ENCODE measurements around the gene DUSP19. TPM values are rescaled to one million over a fixed set of nuclear protein-coding genes. Genes with fewer than 3 reads are reported as not detected.

The DUSP19 gene
- total and polyA plus RNA-seq, 2 of the 8 experiments (the other 6 are each of a cell fraction or from before 2014, with no cell fraction given) = 0.73 to 2.3 TPM

GRCh38 chr2:183070942-183071844 is 7.4 kb upstream of the DUSP19 start:
- no peaks in the 10 kb centered on the region; the same call in 1 of the 2 replicates for H3K79me1 ChIP-seq (ENCODE audit: low read depth, low read length)
- peak overlapping the region in 1 of 2 experiments; percentile 6; a peak in 1 of 4 replicates for H3K4me2 ChIP-seq (ENCODE audit: insufficient read depth in 1 of 2, low read depth in 2 of 2, low read length in 2 of 2)
- H3K23me2 ChIP-seq (ENCODE audit: low read depth, low read length) = no peaks in the 10 kb centered on the region
- no peaks in the 10 kb centered on the region for H3K36me3 ChIP-seq (ENCODE audit: control insufficient read depth in 2 of 4, insufficient read depth in 4 of 4, low read length in 3 of 4)
- FAIRE-seq (no peak), DNase-seq (ENCODE audit: low read depth in 1 of 2, low spot score in 2 of 2) (peak; percentile 51 to 89)
- peaks cover 0 to 1% (median 0%) of the 10 kb centered on the region in 4 experiments; a peak in 2 of 7 replicates for H3K4me1 ChIP-seq (replicated peaks in 1 of 4; ENCODE audit: control insufficient read depth in 3 of 4, insufficient read depth in 4 of 4, low read length in 3 of 4)
- H3K23ac ChIP-seq (ENCODE audit: insufficient read length) = no peak overlapping the region
- no peak overlapping the region for H3K14ac ChIP-seq (ENCODE audit: insufficient read length)
- 68% methylated on average over 34 of the region's 34 CpGs; no CpG with 5 or more reads in 1 of the 2 experiments for WGBS, 2 experiments (ENCODE audit: extremely low coverage in 1 of 2, insufficient coverage in 1 of 2, insufficient read length in 1 of 2, insufficient replicate concordance in 2 of 2, low coverage in 1 of 2, low lambda C conversion rate in 2 of 2, missing lambda C conversion rate in 1 of 2)
- peak overlapping the region; percentile 48 for H4K5ac ChIP-seq (ENCODE audit: insufficient read length, low read depth, low read length)
- no peak overlapping the region for H4K91ac ChIP-seq (replicated peaks; ENCODE audit: insufficient read length, low read length)
- H3K9me3 ChIP-seq (ENCODE audit: insufficient read depth in 2 of 2, low read depth in 1 of 2, low read length in 1 of 2) = peaks cover 12 to 13% of the 10 kb centered on the region in 2 experiments
- no peak overlapping the region for H2AK5ac ChIP-seq (ENCODE audit: low read depth, low read length)
- H2BK5ac ChIP-seq (ENCODE audit: low read depth, low read length) = no peak overlapping the region
- no peak overlapping the region for H2BK15ac ChIP-seq (ENCODE audit: low read length)
- no peak overlapping the region for H3K4me3 ChIP-seq (ENCODE audit: extremely low read depth in 1 of 4, insufficient read depth in 2 of 4, low read depth in 3 of 4, low read length in 4 of 4)
- no peak overlapping the region for H3K4ac ChIP-seq (replicated peaks; ENCODE audit: insufficient read length, low read depth, low read length)
- H4K20me1 ChIP-seq (replicated peaks in 1 of 2; ENCODE audit: control insufficient read depth in 1 of 2, insufficient read depth in 2 of 2, low read length in 2 of 2) = no peaks in the 10 kb centered on the region
- H3K79me2 ChIP-seq (ENCODE audit: control insufficient read depth in 1 of 2, insufficient read depth in 2 of 2, low read length in 2 of 2) = no peaks in the 10 kb centered on the region
- POLR2A ChIA-PET (ENCODE audit: partially characterized antibody) = interaction anchor here (0.6 to 2.1 kb wide), 3 partner anchors 31 to 55 kb away, joined by 3 to 7 read pairs (median 3); partner anchors contain the start of gene NUP35
- CTCF ChIA-PET (ENCODE audit: partially characterized antibody) = interaction anchor here (0.6 to 5.0 kb wide), 26 partner anchors 8 to 1129 kb away, joined by 3 to 38 read pairs (median 4); partner anchors contain the start of genes DUSP19 and NCKAP1
- H3K27ac ChIP-seq (ENCODE audit: low read depth, low read length) = no peak overlapping the region
- no peak overlapping the region for H2BK20ac ChIP-seq (ENCODE audit: low read length)
- H3K27me3 ChIP-seq (replicated peaks in 1 of 4; ENCODE audit: control insufficient read depth in 3 of 4, extremely low read depth in 1 of 4, insufficient read depth in 3 of 4, low read length in 3 of 4) = no peaks in the 10 kb centered on the region
- peak overlapping the region; percentile 7; the same call in 1 of the 2 replicates for H2BK12ac ChIP-seq (ENCODE audit: low read depth, low read length)
- peak overlapping the region; percentile 17; the same call in 1 of the 2 replicates for H3K18ac ChIP-seq (ENCODE audit: extremely low read depth, low read length)
- no peak overlapping the region for H3K9ac ChIP-seq (replicated peaks in 1 of 4; ENCODE audit: extremely low read depth in 1 of 4, low read depth in 3 of 4, low read length in 3 of 4)
- peak overlapping the region; percentile 80 for H2AFZ ChIP-seq (ENCODE audit: low read length)
- peak overlapping the region; percentile 54 for H4K8ac ChIP-seq (ENCODE audit: extremely low read depth, insufficient read depth, low read length)
- H2BK120ac ChIP-seq (replicated peaks; ENCODE audit: low read depth, low read length) = no peak overlapping the region
- no peak overlapping the region for H3K56ac ChIP-seq (replicated peaks; ENCODE audit: insufficient read length, low read depth, low read length)
- 0 out of 2 replicates have a peak, but pooled peaks have one; percentile 28 for TF ChIP-seq GTF2F1 (IDR thresholded peaks at IDR 0.05; ENCODE audit: borderline replicate concordance, low read depth, low read length)
- no peak for TF ChIP-seq EZH2 (IDR thresholded peaks at IDR 0.05; ENCODE audit: low read depth, low read length, severe bottlenecking)
- TF ChIP-seq TEAD4 (IDR thresholded peaks at IDR 0.05; ENCODE audit: low read depth, low read length) = 0 out of 2 replicates have a peak, but pooled peaks have one; percentile 32
- TF ChIP-seq SIN3A (conservative IDR thresholded peaks at IDR 0.05 in 1 of 2, IDR thresholded peaks at IDR 0.05 in 1 of 2; ENCODE audit: low read depth in 1 of 2, low read length in 2 of 2) = no peak
- no peak for TF ChIP-seq SP4 (IDR thresholded peaks at IDR 0.05; ENCODE audit: low read length)
- no peak for TF ChIP-seq SP1 (IDR thresholded peaks at IDR 0.05; ENCODE audit: low read depth, low read length)
- peak; percentile 79 for TF ChIP-seq CTBP2 (IDR thresholded peaks at IDR 0.05; ENCODE audit: borderline replicate concordance, insufficient read depth, insufficient read length, low read length)
- peak; percentile 53 for TF ChIP-seq TAF1 (IDR thresholded peaks at IDR 0.05; ENCODE audit: low read depth, low read length)
- no peak for TF ChIP-seq YY1 (IDR thresholded peaks at IDR 0.05; ENCODE audit: low read depth, low read length)
- no peak for TF ChIP-seq KDM5A (IDR thresholded peaks at IDR 0.05; ENCODE audit: low read length)
- TF ChIP-seq POLR2A (IDR thresholded peaks at IDR 0.05; ENCODE audit: control extremely low read depth in 1 of 2, low read depth in 2 of 2, low read length in 2 of 2) = no peak
- no peak for TF ChIP-seq HDAC6 (IDR thresholded peaks at IDR 0.05; ENCODE audit: low read depth, low read length)
